Hepatic stellate cell (primary cell): ENCODE measurements around the gene MAP3K12.
"Not testable (repeated sequence)": the region's sequence is repeated elsewhere in the genome, so short reads cannot be mapped to it uniquely, and the experiment has no call there.

ENCODE experiments used
- DNase-seq: peaks from one replicate; pipeline ENCODE4 v3.0.0; 2011; ENCODE audit warnings: low spot score

The MAP3K12 gene

DNA sequence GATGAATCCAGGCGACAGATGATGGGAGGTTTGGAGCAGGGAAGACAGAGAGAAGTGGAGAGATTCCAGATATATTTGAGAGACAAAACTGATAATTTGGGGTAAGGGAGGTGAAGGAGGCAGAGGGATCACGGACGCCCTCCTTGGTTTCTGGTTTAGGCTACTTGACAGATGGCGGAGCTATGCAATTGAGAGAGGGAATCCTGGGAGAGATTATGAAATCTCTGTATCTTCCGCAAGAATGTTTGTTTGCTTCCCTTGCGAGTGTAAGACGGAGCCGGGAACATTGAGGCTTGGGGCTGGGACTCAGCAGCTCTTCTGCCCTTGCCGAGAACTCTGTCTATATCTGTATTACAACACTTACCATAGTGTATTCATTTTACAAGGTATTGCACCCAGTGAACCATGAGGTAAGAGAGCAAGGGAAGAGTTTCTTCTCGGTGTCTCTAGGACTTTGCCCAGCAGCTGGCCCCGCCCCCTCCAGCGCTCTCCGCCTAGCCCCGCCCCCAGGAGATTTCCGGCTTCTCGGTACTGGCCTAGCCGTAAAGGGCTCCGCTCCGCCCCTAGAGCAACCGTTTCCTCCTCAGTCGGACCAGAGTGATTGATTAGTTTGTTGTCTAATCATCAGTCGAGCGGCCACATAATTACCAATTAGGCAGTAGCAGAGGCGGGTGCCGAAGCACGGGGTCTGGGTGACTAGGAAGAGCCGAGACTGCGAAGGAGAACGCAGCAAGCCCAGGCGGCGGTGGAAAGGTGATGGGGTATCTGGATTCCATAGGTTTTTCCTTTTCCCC, 58.0 kb downstream of the MAP3K12 start, which contains the start of gene PRR13:
Gene PRR13 (plus strand): TSS at position 695 of the 794 bp plus-strand sequence. CDS start 981 bp downstream, outside the sequence.
- DNase-seq, result peak; percentile 99

DNA sequence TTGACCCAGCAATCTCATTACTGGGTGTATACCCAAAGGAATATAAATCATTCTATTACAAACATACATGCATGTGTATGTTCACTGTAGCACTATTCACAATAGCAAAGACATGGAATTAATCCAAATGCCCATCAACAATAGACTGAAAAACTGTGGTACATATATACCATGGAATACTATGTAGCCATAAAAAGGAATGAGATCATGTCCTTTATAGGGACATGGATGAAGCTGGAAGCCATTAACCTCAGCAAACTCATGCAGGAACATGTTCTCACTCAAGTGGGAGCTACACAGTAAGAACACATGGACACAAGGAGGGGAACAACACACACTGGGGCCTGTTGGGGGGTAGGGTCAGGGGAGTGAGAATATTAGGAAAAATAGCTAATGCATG, 59.7 kb downstream of the MAP3K12 start:
- DNase-seq, result not testable (repeated sequence)

DNA sequence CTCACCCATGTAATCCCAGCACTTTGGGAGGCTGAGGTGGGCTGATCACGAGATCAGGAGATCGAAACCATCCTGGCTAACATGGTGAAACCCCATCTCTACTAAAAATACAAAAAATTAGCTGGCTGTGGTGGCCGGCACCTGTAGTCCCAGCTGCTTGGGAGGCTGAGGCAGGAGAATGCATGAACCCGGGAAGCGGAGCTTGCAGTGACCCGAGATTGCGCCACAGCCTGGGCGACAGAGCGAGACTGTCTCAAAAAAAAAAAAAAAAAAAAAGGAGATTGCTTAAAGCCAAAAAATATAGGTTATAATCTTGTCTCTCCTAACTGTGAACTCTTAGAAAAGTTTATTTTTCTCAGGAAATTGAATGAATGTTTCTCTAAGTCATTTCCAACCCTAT, 63.9 kb downstream of the MAP3K12 start:
- not testable (repeated sequence) for DNase-seq

DNA sequence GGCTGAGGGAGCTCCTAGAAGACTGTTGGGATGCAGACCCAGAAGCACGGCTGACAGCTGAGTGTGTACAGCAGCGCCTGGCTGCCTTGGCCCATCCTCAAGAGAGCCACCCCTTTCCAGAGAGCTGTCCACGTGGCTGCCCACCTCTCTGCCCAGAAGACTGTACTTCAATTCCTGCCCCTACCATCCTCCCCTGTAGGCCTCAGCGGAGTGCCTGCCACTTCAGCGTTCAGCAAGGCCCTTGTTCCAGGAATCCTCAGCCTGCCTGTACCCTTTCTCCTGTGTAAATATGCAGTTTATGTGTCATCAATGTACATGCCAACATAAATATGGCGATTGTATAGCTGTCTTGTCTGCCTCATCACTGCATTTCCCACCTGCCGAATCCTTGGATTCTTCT, 68.1 kb downstream of the MAP3K12 start:
- DNase-seq, result no peak

DNA sequence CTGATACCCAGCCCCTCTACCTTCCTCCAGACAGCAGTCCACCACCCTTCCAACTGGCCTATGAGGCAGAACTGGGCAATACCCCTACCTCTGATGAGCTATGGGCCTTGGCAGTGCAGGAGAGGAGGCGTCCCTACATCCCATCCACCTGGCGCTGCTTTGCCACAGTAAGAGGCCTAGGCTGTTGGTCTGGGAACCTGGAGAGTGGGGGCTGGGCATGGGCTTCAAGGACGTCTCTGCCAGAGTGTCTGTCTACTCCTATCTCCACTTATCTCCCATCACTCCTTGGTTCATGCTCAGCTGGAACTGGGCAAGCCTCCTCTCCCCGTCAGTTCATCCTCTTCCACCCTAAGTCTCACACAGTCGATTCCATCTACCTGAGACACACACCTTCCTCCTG, 69.1 kb downstream of the MAP3K12 start:
- DNase-seq, result no peak
